Activated naive CD8-positive, alpha-beta T cell (primary cell): ENCODE results near the gene GPR25.
A peak's percentile ranks its signal among the peaks of the same experiment; 100 is the strongest.

Experiments
- H3K27ac Mint-ChIP-seq: one replicate; pipeline ENCODE4 v1.8.0; 2021; ENCODE audit warnings: mixed read lengths
- H3K27me3 Mint-ChIP-seq: one replicate; pipeline ENCODE4 v1.8.0; 2021; ENCODE audit warnings: mixed read lengths
- H3K36me3 Mint-ChIP-seq: one replicate; pipeline ENCODE4 v1.8.0; 2021; ENCODE audit warnings: mixed read lengths
- H3K4me1 Mint-ChIP-seq: one replicate; pipeline ENCODE4 v1.8.0; 2021; ENCODE audit warnings: low read depth, mixed read lengths
- H3K4me3 Mint-ChIP-seq: one replicate; pipeline ENCODE4 v1.8.0; 2021; ENCODE audit warnings: mild to moderate bottlenecking, mixed read lengths
- H3K9me3 Mint-ChIP-seq: one replicate; pipeline ENCODE4 v1.8.0; 2021; ENCODE audit warnings: low read depth, mixed read lengths

Gene GPR25, protein sequence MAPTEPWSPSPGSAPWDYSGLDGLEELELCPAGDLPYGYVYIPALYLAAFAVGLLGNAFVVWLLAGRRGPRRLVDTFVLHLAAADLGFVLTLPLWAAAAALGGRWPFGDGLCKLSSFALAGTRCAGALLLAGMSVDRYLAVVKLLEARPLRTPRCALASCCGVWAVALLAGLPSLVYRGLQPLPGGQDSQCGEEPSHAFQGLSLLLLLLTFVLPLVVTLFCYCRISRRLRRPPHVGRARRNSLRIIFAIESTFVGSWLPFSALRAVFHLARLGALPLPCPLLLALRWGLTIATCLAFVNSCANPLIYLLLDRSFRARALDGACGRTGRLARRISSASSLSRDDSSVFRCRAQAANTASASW

GRCh38 chr1:200872446-200873115 is at the start of gene GPR25:
Gene GPR25, plus strand, starts transcription at chr1:200872981. Its CDS starts 57 bp downstream, at chr1:200873038.
- Mint-ChIP-seq H3K27ac (no peak within 1 kb of the TSS), H3K27me3 (peaks cover 25% of the 10 kb centered on the region), H3K4me3 (peak within 1 kb of the TSS; percentile 65), H3K9me3 (no peaks in the 10 kb centered on the region), H3K4me1 (peaks cover 18% of the 10 kb centered on the region), H3K36me3 (no peaks in the 10 kb centered on the region)

DNA sequence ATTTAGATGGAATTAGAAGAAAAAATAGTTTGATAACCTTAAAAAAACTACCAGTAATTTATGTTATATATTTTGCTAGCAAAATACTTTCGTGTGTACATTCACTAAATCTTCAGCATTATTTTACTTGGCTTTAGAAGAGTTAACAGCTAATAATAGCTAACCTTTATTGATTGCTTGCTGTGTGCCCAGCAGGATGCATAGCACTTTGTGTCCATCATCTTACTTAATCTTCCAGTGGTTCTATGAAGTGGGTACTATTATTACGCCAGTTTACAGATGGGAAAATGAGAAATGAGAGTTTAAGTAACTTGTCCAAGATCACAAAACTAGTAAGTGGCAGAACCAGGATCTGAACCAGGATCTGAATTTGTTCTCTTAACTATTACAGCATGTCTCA is 41.7 kb upstream of the GPR25 start:
- Mint-ChIP-seq H3K4me3 (no peak overlapping the region), H3K36me3 (peaks cover 6% of the 10 kb centered on the region), H3K9me3 (no peaks in the 10 kb centered on the region), H3K4me1 (peaks cover 3% of the 10 kb centered on the region), H3K27ac (no peak overlapping the region), H3K27me3 (no peaks in the 10 kb centered on the region)

DNA sequence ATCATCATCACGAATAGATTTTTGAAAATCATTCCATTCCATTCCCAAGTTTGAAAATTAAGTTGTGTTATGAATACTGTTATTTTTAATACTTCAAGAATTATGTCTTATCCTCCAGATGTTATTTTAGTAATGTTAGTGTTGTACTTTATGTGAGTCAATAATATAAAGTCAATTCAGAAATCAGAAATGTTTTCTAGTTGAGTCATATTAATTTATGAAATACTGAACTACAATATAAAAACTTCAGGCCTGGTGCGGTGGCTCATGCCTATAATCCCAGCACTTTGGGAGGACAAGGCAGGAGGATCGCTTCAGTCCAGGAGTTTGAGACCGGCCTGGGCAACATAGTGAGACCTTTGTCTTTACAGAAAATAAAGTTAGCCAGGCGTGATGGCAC is 38.4 kb upstream of the GPR25 start:
- H3K9me3 Mint-ChIP-seq: no peaks in the 10 kb centered on the region
- no peak overlapping the region for H3K4me3 Mint-ChIP-seq
- H3K27ac Mint-ChIP-seq: no peak overlapping the region
- no peaks in the 10 kb centered on the region for H3K27me3 Mint-ChIP-seq
- H3K36me3 Mint-ChIP-seq: peaks cover 6% of the 10 kb centered on the region
- H3K4me1 Mint-ChIP-seq: no peaks in the 10 kb centered on the region

DNA sequence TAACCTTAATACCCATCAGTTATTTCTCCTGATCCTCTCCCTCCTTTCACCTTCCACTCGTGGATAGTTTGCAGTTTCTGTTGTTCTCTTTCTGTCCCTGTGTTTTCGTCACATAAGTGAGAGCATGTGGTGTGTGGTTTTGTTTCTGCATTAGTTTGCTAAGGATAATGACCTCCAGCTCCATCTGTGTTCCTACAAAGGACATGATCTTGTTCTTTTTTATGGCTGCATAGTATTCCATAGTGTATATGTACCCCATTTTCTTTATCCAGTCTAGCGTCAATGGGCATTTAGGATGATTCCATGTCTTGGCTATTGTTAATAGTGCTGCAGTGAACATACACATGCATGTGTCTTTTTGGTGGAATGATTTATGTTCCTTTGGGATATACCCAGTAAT is 36.6 kb upstream of the GPR25 start:
- no peak overlapping the region for H3K4me3 Mint-ChIP-seq
- H3K27ac Mint-ChIP-seq: no peak overlapping the region
- no peaks in the 10 kb centered on the region for H3K9me3 Mint-ChIP-seq
- peaks cover 6% of the 10 kb centered on the region for H3K36me3 Mint-ChIP-seq
- H3K4me1 Mint-ChIP-seq: no peaks in the 10 kb centered on the region
- no peaks in the 10 kb centered on the region for H3K27me3 Mint-ChIP-seq

DNA sequence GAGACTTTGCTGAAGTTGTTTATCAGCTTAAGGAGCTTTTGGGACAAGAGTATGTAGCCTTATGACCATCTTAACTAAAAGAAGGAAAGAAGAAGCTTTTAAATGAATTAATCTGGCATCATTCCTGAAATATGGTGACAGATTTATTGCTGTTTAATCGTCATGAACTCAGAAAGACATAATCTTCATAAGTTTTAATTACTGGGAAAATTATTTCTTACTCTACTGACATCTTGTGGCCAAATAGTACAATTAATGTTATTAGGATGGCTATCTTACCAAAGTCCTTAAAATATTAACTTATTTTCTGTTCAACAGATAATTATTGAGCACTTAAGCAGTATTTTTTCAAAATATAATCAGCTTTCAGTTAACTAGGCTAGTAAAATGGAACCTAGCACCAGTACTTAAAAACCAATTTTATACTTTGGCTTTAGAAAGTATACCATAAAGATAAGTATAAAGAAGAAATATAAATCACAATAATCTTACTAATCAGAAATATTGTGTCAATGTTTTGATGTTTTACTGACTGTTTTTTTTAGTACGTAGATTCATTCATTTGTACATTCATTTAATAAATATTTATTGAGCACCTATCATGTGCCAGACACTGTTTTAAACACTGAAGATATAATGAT is 34.7 kb upstream of the GPR25 start:
- Mint-ChIP-seq H3K4me1 (no peaks in the 10 kb centered on the region), H3K9me3 (no peaks in the 10 kb centered on the region), H3K36me3 (peaks cover 11% of the 10 kb centered on the region), H3K4me3 (no peak overlapping the region), H3K27me3 (no peaks in the 10 kb centered on the region), H3K27ac (no peak overlapping the region)

- Mint-ChIP-seq H3K4me3 (no peak overlapping the region), H3K27ac (no peak overlapping the region), H3K9me3 (no peaks in the 10 kb centered on the region), H3K36me3 (peaks cover 12% of the 10 kb centered on the region), H3K27me3 (no peaks in the 10 kb centered on the region), H3K4me1 (no peaks in the 10 kb centered on the region)
Measured at GRCh38 chr1:200838676-200839445, 33.9 kb upstream of the GPR25 start.

DNA sequence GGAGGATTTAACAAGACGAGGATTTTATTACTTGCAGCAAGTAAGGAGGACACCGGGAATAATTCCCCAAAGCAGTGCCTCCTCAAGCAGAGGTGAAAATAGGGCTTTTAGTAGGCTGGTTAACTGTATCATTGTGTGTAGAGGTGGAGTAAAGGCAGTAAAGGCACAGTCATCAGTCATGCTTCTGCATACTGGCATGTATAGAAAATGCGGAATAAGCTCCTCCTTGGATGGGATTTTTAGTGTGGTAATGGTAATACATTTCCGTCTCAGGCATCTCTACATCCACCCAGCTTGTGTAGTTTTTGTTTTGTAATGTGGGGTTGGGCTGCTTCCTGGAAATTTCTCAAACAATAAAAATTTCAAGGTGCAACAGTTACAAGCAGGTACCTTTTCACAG is 27.4 kb upstream of the GPR25 start:
- Mint-ChIP-seq H3K4me3 (no peak overlapping the region), H3K27me3 (no peaks in the 10 kb centered on the region), H3K4me1 (no peaks in the 10 kb centered on the region), H3K27ac (no peak overlapping the region), H3K36me3 (peaks cover 28% of the 10 kb centered on the region), H3K9me3 (no peaks in the 10 kb centered on the region)

DNA sequence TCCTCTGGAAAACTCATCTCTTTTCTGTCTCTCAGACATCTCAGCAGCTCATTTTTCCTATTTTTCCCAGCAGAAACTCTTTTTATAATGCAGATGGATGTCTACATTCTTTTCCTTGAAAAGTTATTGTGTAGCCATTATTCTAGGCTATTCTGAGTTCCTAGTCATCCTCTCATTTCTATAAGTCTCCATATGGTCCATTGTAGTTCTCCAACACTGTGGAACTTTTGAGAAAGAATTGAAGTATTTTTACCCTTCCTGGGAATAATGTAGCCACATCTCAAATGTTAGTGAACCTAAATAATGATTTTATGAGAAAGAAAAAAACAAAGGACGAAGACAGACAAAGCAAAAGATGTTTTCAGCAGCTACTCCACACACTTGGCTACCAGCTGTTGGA is 26.4 kb upstream of the GPR25 start:
- no peak overlapping the region for H3K4me3 Mint-ChIP-seq
- H3K27me3 Mint-ChIP-seq: no peaks in the 10 kb centered on the region
- H3K4me1 Mint-ChIP-seq: no peaks in the 10 kb centered on the region
- H3K36me3 Mint-ChIP-seq: peaks cover 31% of the 10 kb centered on the region
- no peak overlapping the region for H3K27ac Mint-ChIP-seq
- H3K9me3 Mint-ChIP-seq: no peaks in the 10 kb centered on the region

DNA sequence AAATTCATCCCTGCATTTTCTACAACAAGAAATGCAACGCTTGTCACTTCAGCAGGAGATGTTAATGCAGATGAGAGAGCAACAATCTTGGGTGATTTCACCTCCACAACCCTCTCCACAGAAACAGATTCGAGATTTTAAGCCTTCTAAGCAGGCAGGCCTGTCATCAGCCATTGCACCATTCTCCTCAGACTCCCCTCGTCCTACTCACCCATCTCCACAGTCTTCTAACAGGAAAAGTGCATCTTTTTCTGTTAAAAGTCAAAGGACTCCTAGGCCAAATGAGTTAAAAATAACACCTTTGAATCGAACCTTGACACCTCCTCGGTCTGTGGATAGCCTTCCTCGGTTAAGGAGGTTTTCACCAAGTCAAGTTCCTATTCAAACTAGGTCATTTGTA is 23.4 kb upstream of the GPR25 start:
- peaks cover 29% of the 10 kb centered on the region for H3K36me3 Mint-ChIP-seq

GRCh38 chr1:200850554-200850953 is 22.2 kb upstream of the GPR25 start:
- no peaks in the 10 kb centered on the region for H3K9me3 Mint-ChIP-seq
- no peak overlapping the region for H3K27ac Mint-ChIP-seq
- H3K4me3 Mint-ChIP-seq: no peak overlapping the region
- H3K36me3 Mint-ChIP-seq: peaks cover 29% of the 10 kb centered on the region
- H3K4me1 Mint-ChIP-seq: no peaks in the 10 kb centered on the region
- no peaks in the 10 kb centered on the region for H3K27me3 Mint-ChIP-seq

More for the DNA sequence above, 23.4 kb upstream of the GPR25 start:
- H3K4me3 Mint-ChIP-seq: no peak overlapping the region
- no peaks in the 10 kb centered on the region for H3K4me1 Mint-ChIP-seq
- H3K9me3 Mint-ChIP-seq: no peaks in the 10 kb centered on the region
- no peaks in the 10 kb centered on the region for H3K27me3 Mint-ChIP-seq
- H3K27ac Mint-ChIP-seq: no peak overlapping the region

DNA sequence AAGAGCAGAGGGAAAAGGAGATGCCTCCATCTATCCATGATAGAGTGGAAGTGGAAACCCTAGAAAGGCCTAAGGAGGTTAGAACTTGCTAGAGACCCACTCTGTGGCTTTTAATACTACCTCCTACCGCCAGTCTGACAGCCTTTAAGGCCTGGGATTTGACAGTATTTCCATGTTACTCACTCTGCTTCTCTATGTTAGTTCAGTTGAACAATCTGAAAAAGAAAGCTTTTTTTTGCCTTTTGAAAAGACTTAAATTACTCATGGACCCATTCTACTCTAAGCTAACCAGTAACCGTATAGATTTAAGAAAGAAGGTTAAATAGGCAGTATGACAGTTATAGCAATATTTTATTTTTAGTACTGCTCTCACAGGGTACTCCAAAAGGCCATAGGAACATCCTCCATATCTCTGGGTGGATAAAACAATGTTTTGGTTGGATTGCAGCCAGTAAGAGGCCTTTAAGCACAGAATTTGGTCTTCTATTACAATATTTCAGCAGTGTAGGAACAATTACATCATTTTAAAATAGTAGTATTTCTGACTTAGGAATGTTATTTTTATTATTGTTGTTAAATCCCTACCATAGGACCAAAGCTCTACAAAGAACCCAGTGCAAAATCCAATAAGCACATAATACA is 15.9 kb upstream of the GPR25 start:
- Mint-ChIP-seq H3K27me3 (no peaks in the 10 kb centered on the region), H3K36me3 (peaks cover 17% of the 10 kb centered on the region), H3K4me3 (no peak overlapping the region), H3K4me1 (no peaks in the 10 kb centered on the region), H3K27ac (no peak overlapping the region), H3K9me3 (no peaks in the 10 kb centered on the region)

DNA sequence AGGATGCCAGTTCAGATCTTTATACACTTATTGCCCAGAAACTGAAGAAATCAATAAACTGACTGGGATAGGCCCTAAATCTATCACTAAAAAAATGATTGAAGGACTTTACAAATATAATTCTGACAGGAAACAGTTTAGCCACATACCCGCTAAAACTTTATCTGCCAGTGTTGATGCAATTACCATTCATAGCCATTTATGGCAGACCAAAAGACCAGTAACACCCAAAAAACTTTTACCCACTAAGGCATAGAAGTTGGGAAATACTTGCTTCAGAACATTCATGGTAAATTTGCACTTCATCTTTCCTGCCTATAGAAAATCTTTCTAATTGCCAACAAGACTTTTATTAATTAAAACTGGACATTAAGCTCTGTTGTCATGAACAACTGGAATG is 15.0 kb upstream of the GPR25 start:
- Mint-ChIP-seq H3K36me3 (peaks cover 17% of the 10 kb centered on the region), H3K9me3 (no peaks in the 10 kb centered on the region), H3K4me1 (peaks cover 5% of the 10 kb centered on the region), H3K27me3 (no peaks in the 10 kb centered on the region), H3K4me3 (no peak overlapping the region), H3K27ac (no peak overlapping the region)

DNA sequence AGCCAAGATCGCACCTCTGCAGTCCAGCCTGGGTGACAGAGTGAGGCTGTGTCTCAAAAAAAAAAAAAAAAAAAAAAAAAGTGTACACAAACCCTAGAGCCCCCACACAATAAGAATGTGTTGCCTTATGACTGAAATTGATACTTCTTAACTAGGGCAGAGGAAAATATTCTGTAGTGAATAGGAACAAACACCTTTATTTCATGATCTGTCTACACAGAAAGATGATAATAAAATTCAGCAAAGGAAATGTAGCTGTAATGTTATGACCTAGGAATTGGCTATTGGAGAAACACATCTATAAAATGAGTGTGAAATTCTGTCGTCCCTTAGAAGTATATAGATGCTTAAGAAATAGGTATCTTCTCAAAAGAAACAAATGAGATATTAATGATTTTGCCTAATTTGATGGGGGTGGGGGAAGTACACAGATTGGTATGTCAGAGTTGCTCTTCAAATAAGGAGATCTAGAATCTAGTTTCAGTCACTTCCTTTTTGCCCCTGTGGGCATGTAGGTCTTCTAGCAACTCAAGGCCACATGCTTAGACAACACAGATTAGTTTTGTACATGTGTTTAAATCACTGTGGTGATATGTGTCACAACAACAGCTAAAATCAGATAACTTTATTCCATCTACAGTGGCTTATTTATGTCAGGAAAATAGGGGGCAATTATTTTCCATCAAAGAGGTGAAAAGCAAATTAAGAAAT is 10.7 kb upstream of the GPR25 start:
- Mint-ChIP-seq H3K27ac (peak overlapping the region; percentile 34), H3K27me3 (no peaks in the 10 kb centered on the region), H3K4me1 (peaks cover 14% of the 10 kb centered on the region), H3K4me3 (no peak overlapping the region), H3K9me3 (no peaks in the 10 kb centered on the region), H3K36me3 (peaks cover 7% of the 10 kb centered on the region)
